Neural progenitor cell (in vitro differentiated cells): ENCODE results near the gene IL36G. TPM values are rescaled to one million over a fixed set of nuclear protein-coding genes. Genes with fewer than 3 reads are reported as not detected.

Experiments used
- DNase-seq: peaks from one replicate; pipeline ENCODE4 v3.0.0-alpha.2; 2016; ENCODE audit warnings: low spot score
- H2AFZ ChIP-seq: fragments of 200-600 bp; sonication (generic); replicated peaks from 2 replicates; pipeline ENCODE4 v1.6.1; 2016; ENCODE audit warnings: antibody characterized with exemption
- H3F3A ChIP-seq: fragments of 200-600 bp; sonication (generic); 2 replicates; pipeline ENCODE4 v1.6.1; 2016; ENCODE audit warnings: antibody characterized with exemption, low read depth
- H3K27ac ChIP-seq: fragments of 200-600 bp; sonication (generic); 2 replicates; pipeline ENCODE4 v1.5.1; 2016; ENCODE audit warnings: mild to moderate bottlenecking
- H3K27me3 ChIP-seq: fragments of 200-600 bp; sonication (generic); 2 replicates; pipeline ENCODE4 v1.6.1; 2016; ENCODE audit warnings: mild to moderate bottlenecking, moderate library complexity
- H3K36me3 ChIP-seq: fragments of 200-600 bp; sonication (generic); 2 replicates; pipeline ENCODE4 v1.5.1; 2016
- H3K4me1 ChIP-seq: fragments of 200-600 bp; sonication (generic); 2 replicates; pipeline ENCODE4 v1.6.1; 2016; ENCODE audit warnings: mixed run types
- H3K4me2 ChIP-seq: fragments of 200-600 bp; sonication (generic); 2 replicates; pipeline ENCODE4 v1.6.1; 2016
- H3K4me3 ChIP-seq: fragments of 200-600 bp; sonication (generic); 2 replicates; pipeline ENCODE4 v1.5.1; 2016
- H3K79me2 ChIP-seq: fragments of 200-600 bp; sonication (generic); 2 replicates; pipeline ENCODE4 v1.6.1; 2016; ENCODE audit warnings: low read depth
- H3K9ac ChIP-seq: fragments of 200-600 bp; sonication (generic); 2 replicates; pipeline ENCODE4 v1.6.1; 2016
- H3K9me3 ChIP-seq: fragments of 200-600 bp; sonication (generic); 2 replicates; pipeline ENCODE4 v1.5.1; 2016; ENCODE audit warnings: low read depth
- H4K20me1 ChIP-seq: fragments of 200-600 bp; sonication (generic); 2 replicates; pipeline ENCODE4 v1.6.1; 2016; ENCODE audit warnings: low read depth
- H3K27ac Mint-ChIP-seq: 3 replicates; pipeline ENCODE4 v1.8.0; 2021; ENCODE audit warnings: mixed read lengths
- H3K27me3 Mint-ChIP-seq: 2 replicates; pipeline ENCODE4 v1.8.0; 2022; ENCODE audit warnings: low read depth, mild to moderate bottlenecking, inconsistent platforms, moderate library complexity, mixed read lengths; ENCODE audit not compliant: insufficient read depth
- H3K36me3 Mint-ChIP-seq: 3 replicates; pipeline ENCODE4 v1.8.0; 2021; ENCODE audit warnings: mixed read lengths
- H3K4me1 Mint-ChIP-seq: 3 replicates; pipeline ENCODE4 v1.8.0; 2021; ENCODE audit warnings: mixed read lengths
- H3K4me3 Mint-ChIP-seq: 3 replicates; pipeline ENCODE4 v1.8.0; 2021; ENCODE audit warnings: mild to moderate bottlenecking, moderate library complexity, mixed read lengths
- H3K9me3 Mint-ChIP-seq: 3 replicates; pipeline ENCODE4 v1.8.0; 2020; ENCODE audit warnings: mixed read lengths
- CTCF ChIP-seq: fragments of 200-600 bp; sonication (generic); IDR thresholded peaks from 2 replicates; pipeline ENCODE4 v1.5.1; 2017; ENCODE audit warnings: antibody characterized with exemption, mild to moderate bottlenecking
- EZH2 ChIP-seq: fragments of 200-600 bp; sonication (generic); IDR thresholded peaks from 2 replicates; pipeline ENCODE4 v1.6.1; 2017; ENCODE audit warnings: antibody characterized with exemption, mild to moderate bottlenecking, moderate library complexity
- EZH2phosphoT487 ChIP-seq: fragments of 200-600 bp; sonication (generic); IDR thresholded peaks from 2 replicates; pipeline ENCODE4 v1.6.1; 2017; ENCODE audit warnings: antibody characterized with exemption
- total RNA-seq: library from RNA; depleted of rRNA; stranded (reverse); fragments of >200 nt; gene quantifications from 2 replicates; pipeline ENCODE4 v1.2.3, GENCODE V29; 2015; ENCODE audit warnings: low replicate concordance

Gene IL36G
- total RNA-seq, 1 donor from 2014 or later, result 1.3 TPM

- Histone ChIP-seq H3K27ac (no peak overlapping the region), H3K27me3 (peaks cover 26% of the 10 kb centered on the region), H3F3A (no peaks in the 10 kb centered on the region), H3K9ac (no peak overlapping the region), H3K4me2 (no peak overlapping the region), H3K4me1 (no peaks in the 10 kb centered on the region), H2AFZ (no peak overlapping the region), H3K4me3 (no peak overlapping the region), H3K79me2 (no peaks in the 10 kb centered on the region), H4K20me1 (no peaks in the 10 kb centered on the region), H3K36me3 (no peaks in the 10 kb centered on the region), H3K9me3 (no peaks in the 10 kb centered on the region)
- Mint-ChIP-seq H3K27me3 (no peaks in the 10 kb centered on the region), H3K4me3 (no peak overlapping the region), H3K4me1 (no peaks in the 10 kb centered on the region), H3K36me3 (no peaks in the 10 kb centered on the region), H3K27ac (no peak overlapping the region), H3K9me3 (peaks cover 8% of the 10 kb centered on the region)
- DNase-seq, result no peak
- no peak for TF ChIP-seq CTCF
- TF ChIP-seq EZH2, result no peak
- no peak for TF ChIP-seq EZH2phosphoT487
Observed at GRCh38 chr2:112946086-112946485, 31.7 kb upstream of the IL36G start.

- no peaks in the 10 kb centered on the region for H3K79me2 ChIP-seq
- H3K4me2 ChIP-seq, result no peak overlapping the region
- no peaks in the 10 kb centered on the region for H3K9me3 ChIP-seq
- DNase-seq, result no peak
- peaks cover 2% of the 10 kb centered on the region for H3K27me3 Mint-ChIP-seq
- H3K4me1 Mint-ChIP-seq, result no peaks in the 10 kb centered on the region
- no peak overlapping the region for H3K27ac Mint-ChIP-seq
- H3K4me3 Mint-ChIP-seq, result no peak overlapping the region
- peaks cover 8% of the 10 kb centered on the region for H3K9me3 Mint-ChIP-seq
- H3K27me3 ChIP-seq, result peaks cover 25% of the 10 kb centered on the region
- TF ChIP-seq EZH2phosphoT487 (no peak), CTCF (no peak), EZH2 (no peak)
- no peaks in the 10 kb centered on the region for H3K36me3 Mint-ChIP-seq
- no peaks in the 10 kb centered on the region for H3K4me1 ChIP-seq
- no peaks in the 10 kb centered on the region for H3F3A ChIP-seq
- H3K36me3 ChIP-seq, result no peaks in the 10 kb centered on the region
- H4K20me1 ChIP-seq, result no peaks in the 10 kb centered on the region
- H3K4me3 ChIP-seq, result no peak overlapping the region
- H3K27ac ChIP-seq, result no peak overlapping the region
- H3K9ac ChIP-seq, result no peak overlapping the region
- H2AFZ ChIP-seq, result no peak overlapping the region
Observed at GRCh38 chr2:112947374-112947773, 30.4 kb upstream of the IL36G start.

DNA sequence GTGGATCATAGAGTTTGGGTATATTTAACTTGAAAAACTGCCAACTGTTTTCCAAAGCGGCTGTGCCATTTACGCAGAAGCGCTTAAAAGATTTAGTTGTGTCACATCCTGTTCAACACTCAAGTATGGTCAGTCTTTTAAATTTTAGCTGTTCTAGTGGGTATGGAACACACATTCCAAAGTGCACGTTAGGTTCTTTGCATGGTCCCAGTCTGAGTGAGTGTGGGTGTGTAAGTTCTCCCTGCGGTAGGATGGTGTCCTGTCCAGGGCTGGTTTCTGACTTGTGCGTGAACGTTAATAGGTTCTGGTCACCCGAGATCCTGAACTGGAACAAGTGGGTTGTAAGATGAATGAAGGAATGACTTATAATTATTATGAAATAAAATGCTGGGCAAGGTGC lies 28.4 kb upstream of the IL36G start:
- DNase-seq, result no peak
- Histone ChIP-seq H3K4me2 (no peak overlapping the region), H3K36me3 (no peaks in the 10 kb centered on the region), H3K4me3 (no peak overlapping the region), H3K27me3 (peaks cover 25% of the 10 kb centered on the region), H3K79me2 (no peaks in the 10 kb centered on the region), H4K20me1 (no peaks in the 10 kb centered on the region), H3K4me1 (no peaks in the 10 kb centered on the region), H3K9me3 (no peaks in the 10 kb centered on the region), H2AFZ (no peak overlapping the region), H3F3A (no peaks in the 10 kb centered on the region), H3K27ac (no peak overlapping the region), H3K9ac (no peak overlapping the region)
- Mint-ChIP-seq H3K27me3 (peaks cover 2% of the 10 kb centered on the region), H3K36me3 (no peaks in the 10 kb centered on the region), H3K4me3 (no peak overlapping the region), H3K9me3 (peaks cover 8% of the 10 kb centered on the region), H3K27ac (no peak overlapping the region), H3K4me1 (no peaks in the 10 kb centered on the region)
- TF ChIP-seq EZH2, result no peak
- no peak for TF ChIP-seq CTCF
- no peak for TF ChIP-seq EZH2phosphoT487

DNA sequence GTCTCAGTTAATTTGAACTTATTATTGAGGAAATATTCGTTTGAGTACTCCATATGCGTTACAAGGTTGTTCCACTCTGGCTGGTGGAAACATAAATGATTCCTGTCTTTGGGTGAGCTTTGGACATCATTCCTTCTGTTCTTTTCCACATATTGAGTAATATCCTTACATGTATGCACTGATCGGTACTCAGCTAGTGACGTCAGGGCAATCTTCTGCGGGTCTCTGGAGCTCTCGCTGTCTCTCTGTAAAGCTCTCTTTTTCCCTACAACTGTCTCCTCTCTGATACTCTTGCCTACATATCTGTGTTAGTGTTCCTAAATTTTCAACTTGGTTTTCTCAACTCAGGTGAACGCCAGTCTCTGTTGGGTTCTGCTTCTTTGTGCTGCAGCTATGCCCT lies 23.4 kb upstream of the IL36G start:
- peaks cover 2% of the 10 kb centered on the region for H3K27me3 Mint-ChIP-seq
- TF ChIP-seq CTCF (no peak), EZH2phosphoT487 (no peak), EZH2 (no peak)
- no peak overlapping the region for H2AFZ ChIP-seq

More for the DNA sequence above, 23.4 kb upstream of the IL36G start:
- Mint-ChIP-seq H3K4me3 (no peak overlapping the region), H3K4me1 (no peaks in the 10 kb centered on the region), H3K27ac (no peak overlapping the region), H3K36me3 (no peaks in the 10 kb centered on the region), H3K9me3 (no peaks in the 10 kb centered on the region)
- peaks cover 17% of the 10 kb centered on the region for H3K27me3 ChIP-seq
- no peaks in the 10 kb centered on the region for H3K79me2 ChIP-seq
- no peak for DNase-seq
- no peaks in the 10 kb centered on the region for H3K36me3 ChIP-seq
- no peaks in the 10 kb centered on the region for H3K4me1 ChIP-seq
- no peak overlapping the region for H3K27ac ChIP-seq
- no peak overlapping the region for H3K9ac ChIP-seq
- no peaks in the 10 kb centered on the region for H4K20me1 ChIP-seq
- H3F3A ChIP-seq, result no peaks in the 10 kb centered on the region
- H3K4me3 ChIP-seq, result no peak overlapping the region
- no peak overlapping the region for H3K4me2 ChIP-seq
- no peaks in the 10 kb centered on the region for H3K9me3 ChIP-seq
